ENCODE measurements around the gene TSPOAP1.

Gene TSPOAP1

DNA sequence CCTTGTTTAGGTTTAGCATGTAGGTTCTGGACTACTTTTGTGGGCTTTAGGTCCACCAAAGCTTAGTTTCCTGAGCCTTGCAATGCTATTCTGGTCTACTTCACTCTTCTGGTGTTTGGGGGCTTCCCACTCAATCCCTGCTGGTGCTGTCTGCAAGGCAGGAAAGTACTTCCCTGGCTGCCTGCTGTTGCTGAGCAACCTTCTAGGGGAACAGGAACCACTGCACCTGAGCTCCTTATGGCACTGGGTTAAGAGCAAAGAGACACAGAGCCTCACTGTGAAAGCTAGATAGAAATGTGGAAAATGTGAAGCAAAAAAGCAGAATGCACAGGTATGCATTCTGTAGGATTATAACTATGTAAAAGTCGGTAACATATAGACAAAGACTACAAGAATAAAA is 64.8 kb downstream of the TSPOAP1 start:
- no peak for DNase-seq (ENCODE audit: low read depth, low spot score)

DNA sequence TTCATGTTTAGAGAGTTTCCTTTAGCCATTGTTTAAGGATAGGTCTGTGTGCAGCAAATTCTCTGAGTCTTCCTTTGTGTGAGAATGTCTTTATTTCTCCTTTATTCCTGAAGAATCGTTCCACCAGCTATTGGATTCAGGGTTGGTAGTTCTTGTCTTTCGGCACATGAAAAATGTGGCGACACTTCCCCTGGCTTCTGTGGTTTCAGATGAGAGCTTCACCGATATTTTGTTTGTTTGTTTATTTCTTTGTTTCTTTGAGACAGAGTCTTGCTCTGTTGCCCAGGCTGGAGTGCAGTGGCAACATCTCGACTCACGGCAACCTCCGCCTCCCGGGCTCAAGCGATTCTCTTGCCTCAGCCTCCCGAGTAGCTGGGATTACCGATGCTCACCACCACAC is 66.4 kb downstream of the TSPOAP1 start:
- no peak for DNase-seq (ENCODE audit: low read depth, low spot score)

DNA sequence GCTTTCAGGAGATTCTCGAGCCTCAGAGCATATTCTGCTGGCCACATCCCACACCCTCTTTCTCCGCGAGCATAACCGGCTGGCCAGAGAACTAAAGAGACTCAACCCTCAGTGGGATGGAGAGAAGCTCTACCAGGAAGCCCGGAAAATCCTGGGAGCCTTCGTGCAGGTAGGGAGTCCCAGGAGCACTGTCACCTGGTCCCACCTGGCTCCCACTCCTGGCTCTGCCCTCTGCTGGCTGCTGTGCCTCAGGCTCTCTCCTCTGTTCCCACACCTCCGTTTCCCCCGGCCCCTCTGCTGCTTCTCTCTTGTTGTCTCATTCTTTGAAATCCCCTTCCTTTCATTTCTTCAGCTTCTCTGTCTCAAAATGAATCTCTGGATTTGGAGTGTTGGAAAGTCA is 73.8 kb downstream of the TSPOAP1 start:
- no peak for DNase-seq (ENCODE audit: low read depth, low spot score)

DNA sequence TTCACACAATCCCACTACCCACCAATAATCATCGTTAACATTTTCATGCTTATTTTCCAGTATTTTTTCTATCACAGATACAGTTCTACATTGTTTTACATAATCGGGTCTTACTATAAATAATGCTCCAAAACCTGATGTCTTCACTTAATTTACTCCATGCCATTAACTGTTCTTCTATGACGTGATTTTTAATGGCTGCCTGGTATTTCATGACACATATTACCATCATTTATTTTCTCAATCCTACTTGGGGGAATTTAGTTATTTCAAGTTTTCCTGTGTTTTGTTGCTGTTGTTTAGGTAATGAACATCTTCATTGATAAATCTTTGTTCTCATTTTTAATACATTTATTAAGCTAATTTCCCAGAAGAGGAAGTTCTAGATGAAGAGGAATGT is 75.5 kb downstream of the TSPOAP1 start:
- DNase-seq (ENCODE audit: low read depth, low spot score), result no peak

DNA sequence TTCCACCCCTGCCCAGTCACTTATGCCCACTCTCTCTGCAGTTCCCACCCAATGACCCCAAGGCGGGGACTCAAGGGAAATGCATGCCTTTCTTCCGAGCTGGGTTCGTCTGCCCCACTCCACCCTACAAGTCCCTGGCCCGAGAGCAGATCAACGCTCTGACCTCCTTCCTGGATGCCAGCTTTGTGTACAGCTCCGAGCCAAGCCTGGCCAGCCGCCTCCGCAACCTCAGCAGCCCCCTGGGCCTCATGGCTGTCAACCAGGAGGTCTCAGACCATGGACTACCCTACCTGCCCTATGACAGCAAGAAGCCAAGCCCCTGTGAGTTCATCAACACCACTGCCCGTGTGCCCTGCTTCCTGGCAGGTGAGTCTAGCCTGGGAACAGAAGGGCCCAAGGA is 76.5 kb downstream of the TSPOAP1 start:
- DNase-seq (ENCODE audit: low read depth, low spot score), result no peak
